Colonic mucosa (tissue), 4 donors: ENCODE data around the gene ERAL1. TPM values are rescaled to one million over a fixed set of nuclear protein-coding genes. Genes with fewer than 3 reads are reported as not detected.

ENCODE experiments used
- DNase-seq: peaks from one replicate; pipeline ENCODE4 v3.0.0-alpha.2; 2020
- H3K27ac ChIP-seq: fragments of 200-600 bp; one replicate; pipeline ENCODE4 v1.8.0; 2021
- H3K27me3 ChIP-seq: fragments of 200-600 bp; one replicate; pipeline ENCODE4 v1.8.0; 2021
- H3K36me3 ChIP-seq: fragments of 200-600 bp; one replicate; pipeline ENCODE4 v1.8.0; 2021
- H3K4me1 ChIP-seq: fragments of 200-600 bp; one replicate; pipeline ENCODE4 v1.8.0; 2021; ENCODE audit warnings: mild to moderate bottlenecking
- H3K4me3 ChIP-seq: fragments of 200-600 bp; one replicate; pipeline ENCODE4 v1.8.0; 2021
- H3K9ac ChIP-seq, 2 donors: one replicate each; pipeline ENCODE4 v1.7.0; 2013; ENCODE audit warnings: control low read depth in 2 of 2, low read depth in 2 of 2, low read length in 2 of 2
- H3K9me3 ChIP-seq: fragments of 200-600 bp; one replicate; pipeline ENCODE4 v1.8.0; 2021
- CTCF ChIP-seq: fragments of 200-600 bp; IDR thresholded peaks from one replicate; pipeline ENCODE4 v1.8.0; 2022; ENCODE audit warnings: antibody characterized with exemption, mild to moderate bottlenecking
- intact Hi-C: fragments of 100-400 bp; cut with DNase I; formaldehyde crosslinking; loops from one replicate; pipeline ENCODE4 v1.14.1; 2022
- microRNA-seq: library from miRNA; unstranded; fragments of <30 nt; microRNA quantifications from one replicate; pipeline ENCODE4, GENCODE V29; 2019
- total RNA-seq, 2 donors: library from RNA; stranded (reverse); fragmentation: NEBNext Ultra II Directional in 1 of 2; extraction: Animal tissue kit (Norgen Biotek cat#: 25700) in 1 of 2; gene quantifications; one replicate each; pipeline ENCODE4 v1.2.1, GENCODE V29; 2021
- donor health status: healthy.
- donor health status: DM: no; HTN: no; CAD: no.
- donor health status: DM: no; HTN: no; CAD: no.

ERAL1 gene
- total RNA-seq, 2 donors from 2014 or later: 34.7 to 72.0 TPM

- H3K9ac ChIP-seq: no peak overlapping the region
- no peaks in the 10 kb centered on the region for H3K9me3 ChIP-seq
- no peak for DNase-seq
- H3K27me3 ChIP-seq: no peaks in the 10 kb centered on the region
- TF ChIP-seq CTCF: no peak
- intact Hi-C loops: no loop called here
- H3K4me3 ChIP-seq: no peak overlapping the region
- peaks cover 3% of the 10 kb centered on the region for H3K4me1 ChIP-seq
- H3K27ac ChIP-seq: no peak overlapping the region
- H3K36me3 ChIP-seq: peaks cover 8% of the 10 kb centered on the region
Observed at GRCh38 chr17:28906276-28906675, 51.5 kb downstream of the ERAL1 start.

- H3K9me3 ChIP-seq: no peaks in the 10 kb centered on the region
- peaks cover 8% of the 10 kb centered on the region for H3K36me3 ChIP-seq
- H3K9ac ChIP-seq: no peak overlapping the region
- no peaks in the 10 kb centered on the region for H3K27me3 ChIP-seq
- no peak overlapping the region for H3K4me3 ChIP-seq
- no peak for TF ChIP-seq CTCF
- intact Hi-C loops: no loop called here
- DNase-seq: peak; percentile 39
- H3K4me1 ChIP-seq: peaks cover 6% of the 10 kb centered on the region
- no peak overlapping the region for H3K27ac ChIP-seq
Observed at GRCh38 chr17:28906706-28907438, 52.1 kb downstream of the ERAL1 start.

GRCh38 chr17:28907709-28908475 is 53.1 kb downstream of the ERAL1 start:
- no peak for DNase-seq
- no peak overlapping the region for H3K4me3 ChIP-seq
- H3K4me1 ChIP-seq: peaks cover 7% of the 10 kb centered on the region
- H3K9me3 ChIP-seq: no peaks in the 10 kb centered on the region
- intact Hi-C loops: no loop called here
- no peaks in the 10 kb centered on the region for H3K27me3 ChIP-seq
- H3K36me3 ChIP-seq: peaks cover 8% of the 10 kb centered on the region
- H3K27ac ChIP-seq: peak overlapping the region; percentile 45
- no peak for TF ChIP-seq CTCF
- H3K9ac ChIP-seq: peak overlapping the region; percentile 3 to 13

- H3K27ac ChIP-seq: peak overlapping the region; percentile 45
- TF ChIP-seq CTCF: no peak
- intact Hi-C loops: no loop called here
- peak; percentile 56 for DNase-seq
- no peaks in the 10 kb centered on the region for H3K9me3 ChIP-seq
- no peaks in the 10 kb centered on the region for H3K27me3 ChIP-seq
- H3K9ac ChIP-seq: no peak overlapping the region
- H3K4me1 ChIP-seq: peaks cover 5% of the 10 kb centered on the region
- H3K4me3 ChIP-seq: no peak overlapping the region
- peaks cover 14% of the 10 kb centered on the region for H3K36me3 ChIP-seq
Observed at GRCh38 chr17:28908640-28909167, 53.9 kb downstream of the ERAL1 start.

GRCh38 chr17:28910534-28910933 is 55.7 kb downstream of the ERAL1 start:
- peaks cover 22% of the 10 kb centered on the region for H3K36me3 ChIP-seq
- DNase-seq: no peak
- H3K9me3 ChIP-seq: no peaks in the 10 kb centered on the region
- no peaks in the 10 kb centered on the region for H3K27me3 ChIP-seq
- peaks cover 5% of the 10 kb centered on the region for H3K4me1 ChIP-seq
- H3K27ac ChIP-seq: no peak overlapping the region
- intact Hi-C loops: loop anchor here (10.0 kb wide), 1 partner anchor 56 kb away; the partner anchor contains the start of gene ERAL1
- H3K9ac ChIP-seq: no peak overlapping the region
- TF ChIP-seq CTCF: no peak
- no peak overlapping the region for H3K4me3 ChIP-seq

Small RNA genes within 50 kb of the gene (microRNA-seq; reads per million reads assigned to microRNA genes)
- not detected for gene MIR451B

Other genes with a start within 250 kb of the ERAL1 start
- gene RSKR, start 240.8 kb upstream of the ERAL1 start, total RNA-seq: 10 to 100 TPM in 1 of 2 donors, 1 to 10 TPM in 1; 3.2 to 16.2 TPM
- 100 to 1,000 TPM; 114 to 202 TPM for gene BLTP2, start 209.9 kb upstream of the ERAL1 start, total RNA-seq
- gene SDF2, start 193.1 kb upstream of the ERAL1 start, total RNA-seq: 10 to 100 TPM; 50.7 to 56.4 TPM
- gene SUPT6H, start 192.8 kb upstream of the ERAL1 start, total RNA-seq: 10 to 100 TPM; 40.1 to 47.1 TPM
- gene PROCA1, start 143.1 kb upstream of the ERAL1 start, total RNA-seq: 1 to 10 TPM; 1.0 to 2.5 TPM
- 10 to 100 TPM in 1 of 2 donors, 1 to 10 TPM in 1; 6.2 to 14.0 TPM for gene RAB34, start 137.1 kb upstream of the ERAL1 start, total RNA-seq
- 1,000 to 10,000 TPM; 1,201 to 1,388 TPM for gene RPL23A, start 135.0 kb upstream of the ERAL1 start, total RNA-seq
- 10 to 100 TPM in 1 of 2 donors, 1 to 10 TPM in 1; 5.7 to 20.4 TPM for gene TLCD1, start 128.8 kb upstream of the ERAL1 start, total RNA-seq
- gene NEK8, start 126.2 kb upstream of the ERAL1 start, total RNA-seq: 1 to 10 TPM; 3.0 to 6.7 TPM
- 100 to 1,000 TPM in 1 of 2 donors, 10 to 100 TPM in 1; 92.1 to 128 TPM for gene TRAF4, start 111.0 kb upstream of the ERAL1 start, total RNA-seq
- 10 to 100 TPM; 27.9 to 35.4 TPM for gene FAM222B, start 12.2 kb upstream of the ERAL1 start, total RNA-seq
- gene FLOT2, start 42.7 kb downstream of the ERAL1 start, total RNA-seq: 100 to 1,000 TPM in 1 of 2 donors, 10 to 100 TPM in 1; 92.1 to 125 TPM
- 10 to 100 TPM in 1 of 2 donors, 1 to 10 TPM in 1; 8.7 to 22.8 TPM for gene DHRS13, start 48.1 kb downstream of the ERAL1 start, total RNA-seq
- gene PHF12, start 96.5 kb downstream of the ERAL1 start, total RNA-seq: 10 to 100 TPM; 37.7 to 42.2 TPM
- gene SEZ6, start 151.0 kb downstream of the ERAL1 start, total RNA-seq: under 1 TPM in 1 of 2 donors, not detected in 1; 0.37 TPM
- 1 to 10 TPM in 1 of 2 donors, under 1 TPM in 1; 0.90 to 1.4 TPM for gene PIPOX, start 188.1 kb downstream of the ERAL1 start, total RNA-seq